Neural cell (in vitro differentiated cells): ENCODE results near the gene KCTD15.

Experiments
- CTCF ChIP-seq: fragments of 450-650 bp; IDR thresholded peaks from 2 replicates; pipeline ENCODE4 v1.5.1; 2014; ENCODE audit warnings: antibody characterized with exemption, mild to moderate bottlenecking, moderate library complexity; ENCODE audit not compliant: poor library complexity, severe bottlenecking
- EP300 ChIP-seq: fragments of 450-650 bp; conservative IDR thresholded peaks from 2 replicates; pipeline ENCODE4 v1.6.1; 2014; ENCODE audit warnings: antibody characterized with exemption, mild to moderate bottlenecking, moderate library complexity; ENCODE audit not compliant: poor library complexity, severe bottlenecking
- EZH2 ChIP-seq: fragments of 200-600, 300-800 bp; shearing (Covaris generic), sonication (generic); IDR thresholded peaks from 2 replicates; pipeline ENCODE4 v1.6.1; 2014; ENCODE audit warnings: antibody characterized with exemption, low read length, borderline replicate concordance, mild to moderate bottlenecking; ENCODE audit not compliant: insufficient read depth, poor library complexity, severe bottlenecking
- MXI1 ChIP-seq: fragments of 450-650 bp; conservative IDR thresholded peaks from 2 replicates; pipeline ENCODE4 v1.6.1; 2014; ENCODE audit warnings: antibody characterized with exemption, mild to moderate bottlenecking; ENCODE audit not compliant: poor library complexity, severe bottlenecking
- RAD21 ChIP-seq: fragments of 450-650 bp; conservative IDR thresholded peaks from 2 replicates; pipeline ENCODE4 v1.6.1; 2014; ENCODE audit warnings: antibody characterized with exemption, mild to moderate bottlenecking, moderate library complexity
- TAF1 ChIP-seq: IDR thresholded peaks from 2 replicates; pipeline ENCODE4 v1.6.1; 2012; ENCODE audit warnings: low read depth

- TF ChIP-seq CTCF (no peak), MXI1 (no peak), EP300 (no peak), RAD21 (no peak), EZH2 (no peak), TAF1 (no peak)
Measured at GRCh38 chr19:33798681-33799111, 2.0 kb downstream of the KCTD15 start.
